Uterus (tissue), 2 donors: ENCODE measurements around the gene MAP2K7.

Source experiments
- POLR2A ChIP-seq, 2 donors: fragments of 450-650 bp; IDR thresholded peaks; one replicate each; pipeline ENCODE4 v1.6.1; 2016; ENCODE audit warnings: antibody characterized with exemption in 2 of 2, mild to moderate bottlenecking in 1 of 2, moderate library complexity in 1 of 2
- TF ChIP-seq, protein P1 (sequence below), 4 experiments: fragments of 200-600 bp in 2 of 4; fragments of 450-650 bp in 2 of 4; sonication (generic) in 2 of 4; IDR thresholded peaks; one replicate each; pipeline ENCODE4 v1.5.1; 2016 to 2019; ENCODE audit warnings: antibody characterized with exemption in 4 of 4, mild to moderate bottlenecking in 2 of 4, moderate library complexity in 1 of 4

GRCh38 chr19:7888826-7889217 is 14.9 kb upstream of the MAP2K7 start:
- TF ChIP-seq, protein P1, sequence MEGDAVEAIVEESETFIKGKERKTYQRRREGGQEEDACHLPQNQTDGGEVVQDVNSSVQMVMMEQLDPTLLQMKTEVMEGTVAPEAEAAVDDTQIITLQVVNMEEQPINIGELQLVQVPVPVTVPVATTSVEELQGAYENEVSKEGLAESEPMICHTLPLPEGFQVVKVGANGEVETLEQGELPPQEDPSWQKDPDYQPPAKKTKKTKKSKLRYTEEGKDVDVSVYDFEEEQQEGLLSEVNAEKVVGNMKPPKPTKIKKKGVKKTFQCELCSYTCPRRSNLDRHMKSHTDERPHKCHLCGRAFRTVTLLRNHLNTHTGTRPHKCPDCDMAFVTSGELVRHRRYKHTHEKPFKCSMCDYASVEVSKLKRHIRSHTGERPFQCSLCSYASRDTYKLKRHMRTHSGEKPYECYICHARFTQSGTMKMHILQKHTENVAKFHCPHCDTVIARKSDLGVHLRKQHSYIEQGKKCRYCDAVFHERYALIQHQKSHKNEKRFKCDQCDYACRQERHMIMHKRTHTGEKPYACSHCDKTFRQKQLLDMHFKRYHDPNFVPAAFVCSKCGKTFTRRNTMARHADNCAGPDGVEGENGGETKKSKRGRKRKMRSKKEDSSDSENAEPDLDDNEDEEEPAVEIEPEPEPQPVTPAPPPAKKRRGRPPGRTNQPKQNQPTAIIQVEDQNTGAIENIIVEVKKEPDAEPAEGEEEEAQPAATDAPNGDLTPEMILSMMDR (IDR thresholded peaks at IDR 0.05), result no peak
- no peak for TF ChIP-seq POLR2A (IDR thresholded peaks at IDR 0.05)
